IMR-90 (cell line): ENCODE data around the gene ABCA8. TPM values are rescaled to one million over a fixed set of nuclear protein-coding genes. Genes with fewer than 3 reads are reported as not detected.

Source experiments
- ATAC-seq: fragments of 200-7000 bp; cut with Tn5 transposase; 2 replicates; pipeline ENCODE4 v1.9.1; 2020; ENCODE audit warnings: low read depth, mild to moderate bottlenecking, moderate library complexity
- BruUV-seq: library from RNA; stranded (reverse); fragments of 400-500 nt; replicated peaks from 2 replicates; lab custom pipeline; 2021; lab: Mats Ljungman, UMichigan
- CTCF ChIA-PET: fragments of 300-600 bp; formaldehyde crosslinking; extraction: SDS; loops from one replicate; lab custom pipeline; 2021; ENCODE audit warnings: antibody characterized with exemption; lab: Yijun Ruan, JAX
- POLR2A ChIA-PET: fragments of 300-600 bp; sonication (Branson Sonifier 250); formaldehyde crosslinking; loops from one replicate; lab custom pipeline; 2022; ENCODE audit warnings: antibody characterized with exemption; ENCODE audit not compliant: unreplicated experiment; lab: Charles Lee
- DNase-seq: peaks from one replicate; pipeline ENCODE4 v3.0.0; 2013
- H2AFZ ChIP-seq: replicated peaks from 2 replicates; pipeline ENCODE3; 2013; ENCODE audit warnings: low read length, mild to moderate bottlenecking; ENCODE audit not compliant: poor library complexity
- H2AK5ac ChIP-seq: 2 replicates; pipeline ENCODE4 v1.6.1; 2013; ENCODE audit warnings: low read depth, low read length, inconsistent platforms
- H2AK9ac ChIP-seq: replicated peaks from 2 replicates; pipeline ENCODE3; 2013; ENCODE audit warnings: mild to moderate bottlenecking, low read depth, low read length, moderate library complexity; ENCODE audit not compliant: poor library complexity
- H2BK120ac ChIP-seq: 2 replicates; pipeline ENCODE4 v1.6.1; 2013; ENCODE audit warnings: low read depth, low read length, inconsistent platforms
- H2BK15ac ChIP-seq: 3 replicates; pipeline ENCODE4 v1.6.1; 2013; ENCODE audit warnings: low read depth, low read length, inconsistent platforms
- H2BK20ac ChIP-seq: 2 replicates; pipeline ENCODE4 v1.6.1; 2013; ENCODE audit warnings: low read depth, mild to moderate bottlenecking, inconsistent platforms, low read length, moderate library complexity
- H2BK5ac ChIP-seq: 2 replicates; pipeline ENCODE4 v1.6.1; 2013; ENCODE audit warnings: mild to moderate bottlenecking, low read depth, low read length, inconsistent platforms; ENCODE audit not compliant: poor library complexity, severe bottlenecking
- H3K14ac ChIP-seq: replicated peaks from 2 replicates; pipeline ENCODE4 v1.6.1; 2013; ENCODE audit warnings: low read depth, low read length, inconsistent platforms
- H3K18ac ChIP-seq: 2 replicates; pipeline ENCODE4 v1.6.1; 2013; ENCODE audit warnings: low read depth, low read length, control low read depth
- H3K23ac ChIP-seq: 2 replicates; pipeline ENCODE4 v1.6.1; 2013; ENCODE audit warnings: low read depth, low read length, inconsistent platforms
- H3K27ac ChIP-seq: 2 replicates; pipeline ENCODE4 v1.5.1; 2013; ENCODE audit warnings: mild to moderate bottlenecking, control low read depth, low read length; ENCODE audit not compliant: insufficient read depth
- H3K27me3 ChIP-seq: 2 replicates; pipeline ENCODE4 v1.6.1; 2013; ENCODE audit warnings: low read length; ENCODE audit not compliant: control insufficient read depth, insufficient read depth
- H3K36me3 ChIP-seq: 2 replicates; pipeline ENCODE4 v1.6.1; 2013; ENCODE audit warnings: low read length, mixed read lengths; ENCODE audit not compliant: control insufficient read depth, insufficient read depth
- H3K4ac ChIP-seq: 2 replicates; pipeline ENCODE4 v1.6.1; 2013; ENCODE audit warnings: low read depth, low read length, inconsistent platforms
- H3K4me1 ChIP-seq: 2 replicates; pipeline ENCODE4 v1.6.1; 2013; ENCODE audit warnings: low read length, mixed read lengths; ENCODE audit not compliant: control insufficient read depth, insufficient read depth
- H3K4me2 ChIP-seq: 2 replicates; pipeline ENCODE4 v1.6.1; 2013; ENCODE audit warnings: low read depth, mild to moderate bottlenecking, control low read depth, low read length, moderate library complexity
- H3K4me3 ChIP-seq: 2 replicates; pipeline ENCODE4 v1.5.1; 2013; ENCODE audit warnings: low read depth, mild to moderate bottlenecking, control low read depth, low read length, moderate library complexity; ENCODE audit not compliant: insufficient read depth
- H3K56ac ChIP-seq: 2 replicates; pipeline ENCODE4 v1.6.1; 2013; ENCODE audit warnings: low read length, inconsistent platforms; ENCODE audit not compliant: insufficient read depth; ENCODE audit errors: extremely low read depth
- H3K79me1 ChIP-seq, 2 experiments: 2 replicates each; pipeline ENCODE4 v1.6.1; 2013; ENCODE audit warnings: low read length in 2 of 2, inconsistent platforms in 1 of 2, low read depth in 1 of 2
- H3K9ac ChIP-seq: 2 replicates; pipeline ENCODE4 v1.6.1; 2013; ENCODE audit warnings: low read depth, low read length, control low read depth
- H3K9me1 ChIP-seq: 2 replicates; pipeline ENCODE4 v1.6.1; 2013; ENCODE audit warnings: low read length, inconsistent platforms; ENCODE audit not compliant: insufficient read depth
- H3K9me3 ChIP-seq: 2 replicates; pipeline ENCODE4 v1.6.1; 2013; ENCODE audit warnings: low read length; ENCODE audit not compliant: control insufficient read depth, insufficient read depth
- H4K20me1 ChIP-seq: 2 replicates; pipeline ENCODE4 v1.6.1; 2013; ENCODE audit warnings: low read length, inconsistent platforms; ENCODE audit not compliant: insufficient read depth
- H4K5ac ChIP-seq: 2 replicates; pipeline ENCODE4 v1.6.1; 2013; ENCODE audit warnings: mild to moderate bottlenecking, low read depth, low read length, control low read depth
- H4K8ac ChIP-seq, 2 experiments: 2 replicates each; pipeline ENCODE4 v1.6.1; 2013; ENCODE audit warnings: low read depth in 2 of 2, low read length in 2 of 2, control low read depth in 1 of 2, inconsistent platforms in 1 of 2
- H4K91ac ChIP-seq: 2 replicates; pipeline ENCODE4 v1.6.1; 2013; ENCODE audit warnings: low read depth, low read length, inconsistent platforms; ENCODE audit not compliant: insufficient read depth
- BHLHE40 ChIP-seq: fragments of 150-350 bp; IDR thresholded peaks from 2 replicates; pipeline ENCODE4 v1.6.1; 2016; ENCODE audit warnings: mild to moderate bottlenecking, low read depth, low read length
- CEBPB ChIP-seq: IDR thresholded peaks from 2 replicates; pipeline ENCODE4 v1.6.1; 2012; ENCODE audit warnings: low read depth, low read length, improper control_type of control experiment
- CHD1 ChIP-seq: IDR thresholded peaks from 2 replicates; pipeline ENCODE4 v1.6.1; 2012; ENCODE audit warnings: low read depth, low read length, improper control_type of control experiment
- FOS ChIP-seq: fragments of 150-350 bp; IDR thresholded peaks from 2 replicates; pipeline ENCODE4 v1.6.1; 2016; ENCODE audit warnings: low read depth, low read length
- MAFK ChIP-seq: IDR thresholded peaks from 2 replicates; pipeline ENCODE4 v1.6.1; 2012; ENCODE audit warnings: low read depth, low read length, improper control_type of control experiment
- MAZ ChIP-seq: IDR thresholded peaks from 2 replicates; pipeline ENCODE4 v1.6.1; 2012; ENCODE audit warnings: low read depth, mild to moderate bottlenecking, low read length, improper control_type of control experiment, moderate library complexity, borderline replicate concordance
- MXI1 ChIP-seq: IDR thresholded peaks from 2 replicates; pipeline ENCODE4 v1.6.1; 2012; ENCODE audit warnings: low read depth, mild to moderate bottlenecking, low read length, moderate library complexity, borderline replicate concordance
- NFE2L2 ChIP-seq: fragments of 150-350 bp; IDR thresholded peaks from 2 replicates; pipeline ENCODE4 v1.6.1; 2016; ENCODE audit warnings: low read depth, mild to moderate bottlenecking, low read length
- POLR2A ChIP-seq: IDR thresholded peaks from 2 replicates; pipeline ENCODE4 v1.6.1; 2012; ENCODE audit warnings: mild to moderate bottlenecking, low read depth, low read length
- RAD21 ChIP-seq: IDR thresholded peaks from 2 replicates; pipeline ENCODE4 v1.6.1; 2012; ENCODE audit warnings: low read length, improper control_type of control experiment
- RCOR1 ChIP-seq: IDR thresholded peaks from 2 replicates; pipeline ENCODE4 v1.6.1; 2012; ENCODE audit warnings: mild to moderate bottlenecking, low read length, improper control_type of control experiment; ENCODE audit not compliant: insufficient replicate concordance
- RFX5 ChIP-seq: IDR thresholded peaks from 2 replicates; pipeline ENCODE4 v1.8.0; 2012; ENCODE audit warnings: low read depth, mild to moderate bottlenecking, low read length, moderate library complexity
- SMC3 ChIP-seq: fragments of 150-350 bp; IDR thresholded peaks from 2 replicates; pipeline ENCODE4 v1.6.1; 2016; ENCODE audit warnings: low read depth, mild to moderate bottlenecking, antibody characterized with exemption, low read length, moderate library complexity
- WGBS, 2 experiments: methylation state at CpG; one replicate each; pipeline versions ENCODE4 v1.1.5 to v1.1.7; 2013; ENCODE audit warnings: missing lambda C conversion rate in 2 of 2; ENCODE audit not compliant: insufficient read length in 1 of 2; ENCODE audit errors: extremely low coverage in 2 of 2; 5-methylcytosine and 5-hydroxymethylcytosine counted together
- dilution Hi-C: fragments of 300-500 bp; cut with HindIII; formaldehyde crosslinking; loops from one replicate; pipeline ENCODE4 v1.14.3; 2018; ENCODE audit warnings: low sequenced_read_pairs; ENCODE audit not compliant: unreplicated experiment
- in situ Hi-C: fragments of 300-500 bp; cut with MboI; formaldehyde crosslinking; loops from 3 replicates; pipeline ENCODE4 v1.14.3; 2019; ENCODE audit warnings: low sequenced_read_pairs, inconsistent platforms, mixed read lengths
- intact Hi-C: fragments of 100-400 bp; cut with micrococcal nuclease; formaldehyde crosslinking; loops from 2 replicates; pipeline ENCODE4 v1.10.0; 2022
- polyA plus RNA-seq, 3 experiments: library from polyadenylated mRNA; depleted of rRNA; stranded (reverse); fragments of >200 nt; gene quantifications; 2 replicates each; pipeline ENCODE4 v1.2.3, GENCODE V29; 2012; ENCODE audit warnings: low replicate concordance in 1 of 3
- total RNA-seq: library from RNA; depleted of rRNA; stranded (reverse); fragments of >200 nt; gene quantifications from 2 replicates; pipeline ENCODE4 v1.2.3, GENCODE V29; 2012
- TF ChIP-seq, protein P1 (sequence below): fragments of 150-350 bp; IDR thresholded peaks from 2 replicates; pipeline ENCODE4 v1.6.1; 2017; ENCODE audit warnings: mild to moderate bottlenecking, antibody characterized with exemption, low read length, low read depth
- TF ChIP-seq, protein P2 (sequence below): fragments of 150-350 bp; IDR thresholded peaks from 2 replicates; pipeline ENCODE4 v1.6.1; 2016; ENCODE audit warnings: low read depth, mild to moderate bottlenecking, low read length, moderate library complexity, borderline replicate concordance
- TF ChIP-seq, protein P3 (sequence below): conservative IDR thresholded peaks from 2 replicates; pipeline ENCODE4 v1.5.1; 2012; ENCODE audit warnings: mild to moderate bottlenecking, low read depth, low read length, improper control_type of control experiment

Gene ABCA8
- total and polyA plus RNA-seq, 2 of the 4 experiments (the other 2 are of a cell fraction): 1.8 TPM

DNA sequence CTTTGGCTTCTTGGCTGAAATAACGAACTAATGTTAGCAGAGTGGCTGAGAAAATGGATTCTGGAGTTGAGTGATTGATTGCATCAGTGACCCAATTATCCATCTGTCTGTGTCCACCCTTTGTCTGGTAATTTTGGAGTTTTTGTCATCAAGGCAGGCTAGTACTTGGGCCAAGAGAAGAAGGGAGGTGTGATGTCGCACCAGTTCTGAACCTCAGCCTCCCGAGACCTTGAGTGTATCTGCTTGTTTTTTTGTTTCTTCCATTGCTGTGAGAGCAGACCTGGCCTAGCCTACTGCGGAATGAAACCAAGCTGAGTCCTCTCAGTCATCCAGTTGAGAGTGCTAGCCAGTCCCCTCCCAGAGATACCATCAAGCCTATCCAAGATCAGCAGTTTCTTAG is 4.5 kb downstream of the ABCA8 start:
- Histone ChIP-seq H4K5ac (no peak overlapping the region), H4K8ac (no peak overlapping the region), H4K20me1 (no peaks in the 10 kb centered on the region), H3K56ac (no peak overlapping the region), H3K4ac (no peak overlapping the region), H2BK20ac (no peak overlapping the region), H3K27ac (no peak overlapping the region), H3K27me3 (no peaks in the 10 kb centered on the region), H3K36me3 (no peaks in the 10 kb centered on the region), H3K23ac (no peak overlapping the region), H2AFZ (no peak overlapping the region), H3K4me1 (no peaks in the 10 kb centered on the region; the same call in 1 of the 2 replicates), H2BK15ac (no peak overlapping the region), H2AK9ac (no peak overlapping the region), H3K4me2 (no peak overlapping the region), H2AK5ac (no peak overlapping the region), H4K91ac (no peak overlapping the region), H3K4me3 (no peak overlapping the region), H3K9me1 (no peaks in the 10 kb centered on the region), H3K79me1 (no peaks in the 10 kb centered on the region), H3K14ac (no peak overlapping the region), H3K18ac (no peak overlapping the region), H2BK5ac (no peak overlapping the region), H2BK120ac (no peak overlapping the region), H3K9me3 (no peaks in the 10 kb centered on the region), H3K9ac (no peak overlapping the region)
- TF ChIP-seq BHLHE40 (no peak), CEBPB (no peak), MXI1 (no peak), POLR2A (no peak), SMC3 (no peak), CHD1 (no peak), RCOR1 (no peak), RAD21 (no peak), NFE2L2 (no peak), MAFK (no peak), FOS (no peak), RFX5 (no peak), MAZ (no peak)
- TF ChIP-seq, protein P1, sequence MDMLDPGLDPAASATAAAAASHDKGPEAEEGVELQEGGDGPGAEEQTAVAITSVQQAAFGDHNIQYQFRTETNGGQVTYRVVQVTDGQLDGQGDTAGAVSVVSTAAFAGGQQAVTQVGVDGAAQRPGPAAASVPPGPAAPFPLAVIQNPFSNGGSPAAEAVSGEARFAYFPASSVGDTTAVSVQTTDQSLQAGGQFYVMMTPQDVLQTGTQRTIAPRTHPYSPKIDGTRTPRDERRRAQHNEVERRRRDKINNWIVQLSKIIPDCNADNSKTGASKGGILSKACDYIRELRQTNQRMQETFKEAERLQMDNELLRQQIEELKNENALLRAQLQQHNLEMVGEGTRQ: no peak
- TF ChIP-seq, protein P2, sequence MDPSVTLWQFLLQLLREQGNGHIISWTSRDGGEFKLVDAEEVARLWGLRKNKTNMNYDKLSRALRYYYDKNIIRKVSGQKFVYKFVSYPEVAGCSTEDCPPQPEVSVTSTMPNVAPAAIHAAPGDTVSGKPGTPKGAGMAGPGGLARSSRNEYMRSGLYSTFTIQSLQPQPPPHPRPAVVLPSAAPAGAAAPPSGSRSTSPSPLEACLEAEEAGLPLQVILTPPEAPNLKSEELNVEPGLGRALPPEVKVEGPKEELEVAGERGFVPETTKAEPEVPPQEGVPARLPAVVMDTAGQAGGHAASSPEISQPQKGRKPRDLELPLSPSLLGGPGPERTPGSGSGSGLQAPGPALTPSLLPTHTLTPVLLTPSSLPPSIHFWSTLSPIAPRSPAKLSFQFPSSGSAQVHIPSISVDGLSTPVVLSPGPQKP: no peak
- TF ChIP-seq, protein P3, sequence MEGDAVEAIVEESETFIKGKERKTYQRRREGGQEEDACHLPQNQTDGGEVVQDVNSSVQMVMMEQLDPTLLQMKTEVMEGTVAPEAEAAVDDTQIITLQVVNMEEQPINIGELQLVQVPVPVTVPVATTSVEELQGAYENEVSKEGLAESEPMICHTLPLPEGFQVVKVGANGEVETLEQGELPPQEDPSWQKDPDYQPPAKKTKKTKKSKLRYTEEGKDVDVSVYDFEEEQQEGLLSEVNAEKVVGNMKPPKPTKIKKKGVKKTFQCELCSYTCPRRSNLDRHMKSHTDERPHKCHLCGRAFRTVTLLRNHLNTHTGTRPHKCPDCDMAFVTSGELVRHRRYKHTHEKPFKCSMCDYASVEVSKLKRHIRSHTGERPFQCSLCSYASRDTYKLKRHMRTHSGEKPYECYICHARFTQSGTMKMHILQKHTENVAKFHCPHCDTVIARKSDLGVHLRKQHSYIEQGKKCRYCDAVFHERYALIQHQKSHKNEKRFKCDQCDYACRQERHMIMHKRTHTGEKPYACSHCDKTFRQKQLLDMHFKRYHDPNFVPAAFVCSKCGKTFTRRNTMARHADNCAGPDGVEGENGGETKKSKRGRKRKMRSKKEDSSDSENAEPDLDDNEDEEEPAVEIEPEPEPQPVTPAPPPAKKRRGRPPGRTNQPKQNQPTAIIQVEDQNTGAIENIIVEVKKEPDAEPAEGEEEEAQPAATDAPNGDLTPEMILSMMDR: no peak
- dilution Hi-C loops: no loop called here
- intact Hi-C loops: no loop called here
- POLR2A ChIA-PET: no interaction called here
- CTCF ChIA-PET: no interaction called here
- in situ Hi-C loops: no loop called here
- ATAC-seq (no peak), DNase-seq (no peak)
- no TSS peak for BruUV-seq
- WGBS, 2 experiments: no CpG with 5 or more reads among the region's 4 CpGs
